HCT116 (cell line): ENCODE measurements around the gene MGRN1.

Experiments
- CBX3 ChIP-seq: IDR thresholded peaks from 2 replicates; pipeline ENCODE4 v1.6.1; 2012; ENCODE audit warnings: low read depth
- EZH2 ChIP-seq: fragments of 200-600 bp; sonication (generic); IDR thresholded peaks from 2 replicates; pipeline ENCODE4 v1.6.1; 2017; ENCODE audit warnings: antibody characterized with exemption, mixed run types
- POLR2A ChIP-seq: IDR thresholded peaks from 2 replicates; pipeline ENCODE4 v1.7.0; 2011; ENCODE audit warnings: borderline replicate concordance; ENCODE audit not compliant: insufficient read depth, insufficient read length; ENCODE audit errors: extremely low read depth
- RAD21 ChIP-seq: IDR thresholded peaks from 2 replicates; pipeline ENCODE4 v1.6.1; 2012; ENCODE audit warnings: low read depth, mild to moderate bottlenecking
- SIN3A ChIP-seq: IDR thresholded peaks from 2 replicates; pipeline ENCODE4 v1.6.1; 2012; ENCODE audit warnings: low read depth
- SP1 ChIP-seq: IDR thresholded peaks from 2 replicates; pipeline ENCODE4 v1.6.1; 2012; ENCODE audit warnings: low read depth
- YY1 ChIP-seq: IDR thresholded peaks from 2 replicates; pipeline ENCODE4 v1.6.1; 2011; ENCODE audit warnings: low read length, low read depth, moderate library complexity, mild to moderate bottlenecking; ENCODE audit not compliant: insufficient replicate concordance; ENCODE audit errors: extremely low read depth
- ZNF274 ChIP-seq: fragments of 200-500 bp; sonication (Bioruptor generic); IDR thresholded peaks from 2 replicates; pipeline ENCODE4 v1.6.1; 2014; ENCODE audit warnings: mild to moderate bottlenecking, low read depth, low read length, inconsistent platforms
- TF ChIP-seq, protein P1 (sequence below): IDR thresholded peaks from 2 replicates; pipeline ENCODE4 v1.6.1; 2012; ENCODE audit warnings: low read depth
- TF ChIP-seq, protein P2 (sequence below), 3 experiments: fragments of 200-600 bp in 1 of 3; sonication (generic) in 1 of 3; IDR thresholded peaks in 2 of 3; conservative IDR thresholded peaks in 1 of 3; 2 replicates each; pipeline ENCODE4 v1.5.1; 2012 to 2017; ENCODE audit warnings: low read depth in 2 of 3, low read length in 2 of 3, antibody characterized with exemption in 1 of 3, borderline replicate concordance in 1 of 3, control low read depth in 1 of 3, mild to moderate bottlenecking in 1 of 3, mixed read lengths in 1 of 3, mixed run types in 1 of 3, moderate library complexity in 1 of 3; ENCODE audit not compliant: insufficient read depth in 1 of 3
- TF ChIP-seq, protein P3 (sequence below): IDR thresholded peaks from 2 replicates; pipeline ENCODE4 v1.6.1; 2012

DNA sequence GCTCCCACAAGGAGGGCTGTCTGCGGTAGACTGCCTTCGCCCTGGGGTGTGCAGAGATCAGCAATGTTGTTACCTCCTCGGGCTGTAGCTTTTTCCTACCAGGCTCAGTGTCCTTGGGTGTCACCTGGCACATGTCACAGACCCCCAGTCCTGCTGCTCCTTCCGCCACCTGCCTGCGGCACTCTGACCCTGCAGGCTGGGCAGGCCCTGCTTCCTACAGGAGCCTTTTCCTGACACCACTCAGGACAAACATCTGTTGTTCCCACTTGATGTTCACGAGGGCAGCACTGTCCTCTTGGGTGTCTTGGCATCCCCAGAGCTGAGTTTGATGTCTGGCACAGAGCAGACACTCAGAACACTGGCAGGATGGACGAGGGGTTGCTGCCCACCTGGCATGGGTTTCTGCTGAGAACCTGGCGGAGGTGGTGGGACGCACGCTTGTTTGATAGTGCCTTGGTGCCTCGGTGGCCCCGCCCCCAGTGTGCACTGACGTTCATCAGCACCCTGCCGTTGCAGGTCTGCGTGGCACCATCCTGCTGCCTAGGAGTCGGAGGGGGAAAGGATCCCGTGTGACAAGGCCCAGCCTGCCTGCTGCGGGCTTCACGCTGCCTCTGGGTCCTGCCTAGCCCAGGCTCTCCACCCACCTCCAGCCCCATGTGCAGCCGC lies 42.0 kb downstream of the MGRN1 start:
- TF ChIP-seq EZH2 (no peak), POLR2A (no peak), YY1 (no peak), CBX3 (no peak), ZNF274 (no peak), SIN3A (no peak), RAD21 (no peak), SP1 (no peak)
- TF ChIP-seq, protein P1, sequence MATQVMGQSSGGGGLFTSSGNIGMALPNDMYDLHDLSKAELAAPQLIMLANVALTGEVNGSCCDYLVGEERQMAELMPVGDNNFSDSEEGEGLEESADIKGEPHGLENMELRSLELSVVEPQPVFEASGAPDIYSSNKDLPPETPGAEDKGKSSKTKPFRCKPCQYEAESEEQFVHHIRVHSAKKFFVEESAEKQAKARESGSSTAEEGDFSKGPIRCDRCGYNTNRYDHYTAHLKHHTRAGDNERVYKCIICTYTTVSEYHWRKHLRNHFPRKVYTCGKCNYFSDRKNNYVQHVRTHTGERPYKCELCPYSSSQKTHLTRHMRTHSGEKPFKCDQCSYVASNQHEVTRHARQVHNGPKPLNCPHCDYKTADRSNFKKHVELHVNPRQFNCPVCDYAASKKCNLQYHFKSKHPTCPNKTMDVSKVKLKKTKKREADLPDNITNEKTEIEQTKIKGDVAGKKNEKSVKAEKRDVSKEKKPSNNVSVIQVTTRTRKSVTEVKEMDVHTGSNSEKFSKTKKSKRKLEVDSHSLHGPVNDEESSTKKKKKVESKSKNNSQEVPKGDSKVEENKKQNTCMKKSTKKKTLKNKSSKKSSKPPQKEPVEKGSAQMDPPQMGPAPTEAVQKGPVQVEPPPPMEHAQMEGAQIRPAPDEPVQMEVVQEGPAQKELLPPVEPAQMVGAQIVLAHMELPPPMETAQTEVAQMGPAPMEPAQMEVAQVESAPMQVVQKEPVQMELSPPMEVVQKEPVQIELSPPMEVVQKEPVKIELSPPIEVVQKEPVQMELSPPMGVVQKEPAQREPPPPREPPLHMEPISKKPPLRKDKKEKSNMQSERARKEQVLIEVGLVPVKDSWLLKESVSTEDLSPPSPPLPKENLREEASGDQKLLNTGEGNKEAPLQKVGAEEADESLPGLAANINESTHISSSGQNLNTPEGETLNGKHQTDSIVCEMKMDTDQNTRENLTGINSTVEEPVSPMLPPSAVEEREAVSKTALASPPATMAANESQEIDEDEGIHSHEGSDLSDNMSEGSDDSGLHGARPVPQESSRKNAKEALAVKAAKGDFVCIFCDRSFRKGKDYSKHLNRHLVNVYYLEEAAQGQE = no peak
- TF ChIP-seq, protein P2, sequence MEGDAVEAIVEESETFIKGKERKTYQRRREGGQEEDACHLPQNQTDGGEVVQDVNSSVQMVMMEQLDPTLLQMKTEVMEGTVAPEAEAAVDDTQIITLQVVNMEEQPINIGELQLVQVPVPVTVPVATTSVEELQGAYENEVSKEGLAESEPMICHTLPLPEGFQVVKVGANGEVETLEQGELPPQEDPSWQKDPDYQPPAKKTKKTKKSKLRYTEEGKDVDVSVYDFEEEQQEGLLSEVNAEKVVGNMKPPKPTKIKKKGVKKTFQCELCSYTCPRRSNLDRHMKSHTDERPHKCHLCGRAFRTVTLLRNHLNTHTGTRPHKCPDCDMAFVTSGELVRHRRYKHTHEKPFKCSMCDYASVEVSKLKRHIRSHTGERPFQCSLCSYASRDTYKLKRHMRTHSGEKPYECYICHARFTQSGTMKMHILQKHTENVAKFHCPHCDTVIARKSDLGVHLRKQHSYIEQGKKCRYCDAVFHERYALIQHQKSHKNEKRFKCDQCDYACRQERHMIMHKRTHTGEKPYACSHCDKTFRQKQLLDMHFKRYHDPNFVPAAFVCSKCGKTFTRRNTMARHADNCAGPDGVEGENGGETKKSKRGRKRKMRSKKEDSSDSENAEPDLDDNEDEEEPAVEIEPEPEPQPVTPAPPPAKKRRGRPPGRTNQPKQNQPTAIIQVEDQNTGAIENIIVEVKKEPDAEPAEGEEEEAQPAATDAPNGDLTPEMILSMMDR (IDR thresholded peaks at IDR 0.05 in 2 of 3, conservative IDR thresholded peaks at IDR 0.05 in 1 of 3; ENCODE audit: borderline replicate concordance in 1 of 3, insufficient read depth in 1 of 3, low read depth in 2 of 3, low read length in 2 of 3) = no peak
- TF ChIP-seq, protein P3, sequence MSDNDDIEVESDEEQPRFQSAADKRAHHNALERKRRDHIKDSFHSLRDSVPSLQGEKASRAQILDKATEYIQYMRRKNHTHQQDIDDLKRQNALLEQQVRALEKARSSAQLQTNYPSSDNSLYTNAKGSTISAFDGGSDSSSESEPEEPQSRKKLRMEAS = no peak
